GM23338 (cell line): Measurements from ENCODE around the gene EEF2K. TPM values are rescaled to one million over a fixed set of nuclear protein-coding genes. Genes with fewer than 3 reads are reported as not detected.

ENCODE experiments used
- ATAC-seq: fragments of 200-7000 bp; cut with Tn5 transposase; 3 replicates; pipeline ENCODE4 v1.9.1; 2020
- DNase-seq: peaks from one replicate; pipeline ENCODE4 v3.0.0-alpha.2; 2015; ENCODE audit warnings: low spot score
- H2AFZ ChIP-seq: fragments of 200-600 bp; sonication (generic); 2 replicates; pipeline ENCODE4 v1.8.0; 2016; ENCODE audit warnings: antibody characterized with exemption, mild to moderate bottlenecking, moderate library complexity
- H3F3A ChIP-seq: fragments of 200-600 bp; sonication (generic); replicated peaks from 2 replicates; pipeline ENCODE4 v1.8.0; 2017; ENCODE audit warnings: antibody characterized with exemption, mixed run types, low read depth
- H3K27ac ChIP-seq: fragments of 200-600 bp; sonication (generic); 2 replicates; pipeline ENCODE4 v1.6.1; 2016; ENCODE audit warnings: low read depth
- H3K27me3 ChIP-seq: fragments of 200-600 bp; sonication (generic); 2 replicates; pipeline ENCODE4 v1.8.0; 2016; ENCODE audit warnings: mild to moderate bottlenecking, mixed run types, moderate library complexity; ENCODE audit not compliant: insufficient read depth
- H3K36me3 ChIP-seq: fragments of 200-600 bp; sonication (generic); 2 replicates; pipeline ENCODE4 v1.8.0; 2016; ENCODE audit warnings: mild to moderate bottlenecking; ENCODE audit not compliant: insufficient read depth
- H3K4me1 ChIP-seq: fragments of 200-600 bp; sonication (generic); 2 replicates; pipeline ENCODE4 v1.8.0; 2016; ENCODE audit warnings: mild to moderate bottlenecking, moderate library complexity; ENCODE audit not compliant: insufficient read depth
- H3K4me2 ChIP-seq: fragments of 200-600 bp; sonication (generic); 2 replicates; pipeline ENCODE4 v1.7.1; 2017; ENCODE audit warnings: mixed run types
- H3K4me3 ChIP-seq: fragments of 200-600 bp; sonication (generic); 2 replicates; pipeline ENCODE4 v1.6.1; 2016; ENCODE audit warnings: mixed run types
- H3K79me2 ChIP-seq: fragments of 200-600 bp; sonication (generic); replicated peaks from 2 replicates; pipeline ENCODE4 v1.8.0; 2017; ENCODE audit warnings: mild to moderate bottlenecking; ENCODE audit not compliant: insufficient read depth
- H3K9me2 ChIP-seq: fragments of 200-600 bp; sonication (generic); 2 replicates; pipeline ENCODE4 v1.8.0; 2017; ENCODE audit not compliant: insufficient read depth
- H4K20me1 ChIP-seq: fragments of 200-600 bp; sonication (generic); replicated peaks from 2 replicates; pipeline ENCODE4 v1.8.0; 2017; ENCODE audit warnings: mild to moderate bottlenecking; ENCODE audit not compliant: insufficient read depth
- H3K27ac Mint-ChIP-seq: 2 replicates; pipeline ENCODE4 v1.8.0; 2020; ENCODE audit warnings: inconsistent platforms, mild to moderate bottlenecking, moderate library complexity, mixed read lengths
- H3K27me3 Mint-ChIP-seq: 3 replicates; pipeline ENCODE4 v1.8.0; 2022; ENCODE audit warnings: low read depth, mild to moderate bottlenecking, moderate library complexity, mixed read lengths, inconsistent platforms; ENCODE audit not compliant: insufficient read depth, poor library complexity
- H3K36me3 Mint-ChIP-seq: 3 replicates; pipeline ENCODE4 v1.8.0; 2021; ENCODE audit warnings: low read depth, mild to moderate bottlenecking, inconsistent platforms, moderate library complexity, mixed read lengths
- H3K4me1 Mint-ChIP-seq: 3 replicates; pipeline ENCODE4 v1.8.0; 2020; ENCODE audit warnings: mild to moderate bottlenecking, inconsistent platforms, mixed read lengths
- H3K4me3 Mint-ChIP-seq: 3 replicates; pipeline ENCODE4 v1.8.0; 2021; ENCODE audit warnings: moderate library complexity, mild to moderate bottlenecking, inconsistent platforms, mixed read lengths
- H3K9me3 Mint-ChIP-seq: 3 replicates; pipeline ENCODE4 v1.8.0; 2020; ENCODE audit warnings: moderate library complexity, mild to moderate bottlenecking, inconsistent platforms, mixed read lengths
- CREB1 ChIP-seq: fragments of 250-450 bp; sonication (Bioruptor Pico); IDR thresholded peaks from 2 replicates; pipeline ENCODE4 v1.5.0; 2020; ENCODE audit warnings: low read depth, mild to moderate bottlenecking, moderate library complexity
- CTCF ChIP-seq, 2 experiments: fragments of 200-600 bp in 1 of 2; sonication (generic) in 1 of 2; conservative IDR thresholded peaks; 2 replicates each; pipeline versions ENCODE4 v1.5.1 to v1.6.1; 2016 to 2017; ENCODE audit warnings: antibody characterized with exemption in 2 of 2, low read depth in 2 of 2, mild to moderate bottlenecking in 2 of 2, moderate library complexity in 1 of 2
- ETS1 ChIP-seq: IDR thresholded peaks from 2 replicates; pipeline ENCODE4 v1.6.1; 2016; ENCODE audit warnings: antibody characterized with exemption
- EZH2 ChIP-seq: fragments of 200-600 bp; sonication (generic); IDR thresholded peaks from one replicate; pipeline ENCODE4 v1.8.0; 2017; ENCODE audit warnings: antibody characterized with exemption, mild to moderate bottlenecking, low read depth; ENCODE audit not compliant: unreplicated experiment
- EZH2phosphoT487 ChIP-seq: fragments of 200-600 bp; sonication (generic); IDR thresholded peaks from one replicate; pipeline ENCODE4 v1.8.1; 2018; ENCODE audit warnings: antibody characterized with exemption; ENCODE audit not compliant: unreplicated experiment
- JUNB ChIP-seq: IDR thresholded peaks from one replicate; pipeline ENCODE4 v1.6.1; 2016; ENCODE audit warnings: antibody characterized with exemption; ENCODE audit not compliant: unreplicated experiment
- NANOG ChIP-seq: IDR thresholded peaks from 2 replicates; pipeline ENCODE4 v1.6.1; 2016; ENCODE audit warnings: antibody characterized with exemption, borderline replicate concordance
- POLR2AphosphoS5 ChIP-seq: IDR thresholded peaks from 2 replicates; pipeline ENCODE4 v1.6.1; 2016; ENCODE audit warnings: antibody characterized with exemption, low read depth
- STAT1 ChIP-seq: IDR thresholded peaks from one replicate; pipeline ENCODE4 v1.6.1; 2016; ENCODE audit warnings: antibody characterized with exemption; ENCODE audit not compliant: unreplicated experiment
- ZNF114 ChIP-seq: fragments of 250-450 bp; sonication (Bioruptor Pico); IDR thresholded peaks from 2 replicates; pipeline ENCODE4 v1.5.0; 2020; ENCODE audit warnings: mild to moderate bottlenecking, moderate library complexity
- ZNF331 ChIP-seq: fragments of 250-450 bp; sonication (Bioruptor Pico); IDR thresholded peaks from 2 replicates; pipeline ENCODE4 v1.5.0; 2020; ENCODE audit warnings: low read depth, mild to moderate bottlenecking, moderate library complexity
- ZNF462 ChIP-seq: fragments of 250-450 bp; sonication (Bioruptor Pico); IDR thresholded peaks from 2 replicates; pipeline ENCODE4 v1.5.0; 2020; ENCODE audit warnings: mild to moderate bottlenecking, moderate library complexity
- polyA plus RNA-seq: library from polyadenylated mRNA; unstranded; fragments of >200 nt; fragmentation: Nextera tagmentation; extraction: Ambion mirVana; gene quantifications from 2 replicates; pipeline ENCODE4 v1.2.1, GENCODE V29; 2016
- total RNA-seq: library from RNA; depleted of rRNA; stranded (reverse); fragments of >200 nt; shearing (Covaris generic); gene quantifications from 2 replicates; pipeline ENCODE4 v1.2.3, GENCODE V29; 2014
- TF ChIP-seq, protein P1 (sequence below): IDR thresholded peaks from one replicate; pipeline ENCODE4 v1.6.1; 2018; ENCODE audit warnings: antibody characterized with exemption; ENCODE audit not compliant: unreplicated experiment

EEF2K gene
- total and polyA plus RNA-seq, 2 experiments from 2014 or later = 5.4 to 23.9 TPM

GRCh38 chr16:22307838-22308237, 101.8 kb downstream of the EEF2K start:
- Mint-ChIP-seq H3K9me3 (no peaks in the 10 kb centered on the region; the same call in 2 of the 3 replicates), H3K4me3 (no peak overlapping the region), H3K4me1 (no peaks in the 10 kb centered on the region), H3K36me3 (peaks cover 70% of the 10 kb centered on the region), H3K27me3 (peaks cover 7% of the 10 kb centered on the region), H3K27ac (no peak overlapping the region)
- no peaks in the 10 kb centered on the region for H3K27me3 ChIP-seq
- H3K4me2 ChIP-seq = no peak overlapping the region
- H3K79me2 ChIP-seq = peaks cover 39% of the 10 kb centered on the region
- ATAC-seq (no peak), DNase-seq (no peak)
- H4K20me1 ChIP-seq = peaks cover 10% of the 10 kb centered on the region; the same call in 1 of the 2 replicates
- TF ChIP-seq ZNF462 (CRISPR knock-in tag) = no peak
- no peak for TF ChIP-seq ZNF114
- no peak for TF ChIP-seq JUNB
- no peak for TF ChIP-seq STAT1
- no peak for TF ChIP-seq ZNF331
- no peak for TF ChIP-seq CREB1 (CRISPR knock-in tag)
- no peak for TF ChIP-seq NANOG
- TF ChIP-seq EZH2 = no peak
- no peak for TF ChIP-seq ETS1
- no peak for TF ChIP-seq CTCF (conservative IDR thresholded peaks at IDR 0.05; ENCODE audit: low read depth in 2 of 2)
- no peak for TF ChIP-seq POLR2AphosphoS5
- no peak for TF ChIP-seq EZH2phosphoT487
- TF ChIP-seq, protein P1, sequence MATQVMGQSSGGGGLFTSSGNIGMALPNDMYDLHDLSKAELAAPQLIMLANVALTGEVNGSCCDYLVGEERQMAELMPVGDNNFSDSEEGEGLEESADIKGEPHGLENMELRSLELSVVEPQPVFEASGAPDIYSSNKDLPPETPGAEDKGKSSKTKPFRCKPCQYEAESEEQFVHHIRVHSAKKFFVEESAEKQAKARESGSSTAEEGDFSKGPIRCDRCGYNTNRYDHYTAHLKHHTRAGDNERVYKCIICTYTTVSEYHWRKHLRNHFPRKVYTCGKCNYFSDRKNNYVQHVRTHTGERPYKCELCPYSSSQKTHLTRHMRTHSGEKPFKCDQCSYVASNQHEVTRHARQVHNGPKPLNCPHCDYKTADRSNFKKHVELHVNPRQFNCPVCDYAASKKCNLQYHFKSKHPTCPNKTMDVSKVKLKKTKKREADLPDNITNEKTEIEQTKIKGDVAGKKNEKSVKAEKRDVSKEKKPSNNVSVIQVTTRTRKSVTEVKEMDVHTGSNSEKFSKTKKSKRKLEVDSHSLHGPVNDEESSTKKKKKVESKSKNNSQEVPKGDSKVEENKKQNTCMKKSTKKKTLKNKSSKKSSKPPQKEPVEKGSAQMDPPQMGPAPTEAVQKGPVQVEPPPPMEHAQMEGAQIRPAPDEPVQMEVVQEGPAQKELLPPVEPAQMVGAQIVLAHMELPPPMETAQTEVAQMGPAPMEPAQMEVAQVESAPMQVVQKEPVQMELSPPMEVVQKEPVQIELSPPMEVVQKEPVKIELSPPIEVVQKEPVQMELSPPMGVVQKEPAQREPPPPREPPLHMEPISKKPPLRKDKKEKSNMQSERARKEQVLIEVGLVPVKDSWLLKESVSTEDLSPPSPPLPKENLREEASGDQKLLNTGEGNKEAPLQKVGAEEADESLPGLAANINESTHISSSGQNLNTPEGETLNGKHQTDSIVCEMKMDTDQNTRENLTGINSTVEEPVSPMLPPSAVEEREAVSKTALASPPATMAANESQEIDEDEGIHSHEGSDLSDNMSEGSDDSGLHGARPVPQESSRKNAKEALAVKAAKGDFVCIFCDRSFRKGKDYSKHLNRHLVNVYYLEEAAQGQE = no peak
- no peaks in the 10 kb centered on the region for H3K9me2 ChIP-seq
- peaks cover 14% of the 10 kb centered on the region; the same call in 1 of the 2 replicates for H3K36me3 ChIP-seq
- H3K4me3 ChIP-seq = no peak overlapping the region
- peaks cover 11% of the 10 kb centered on the region; the same call in 1 of the 2 replicates for H3F3A ChIP-seq
- no peak overlapping the region for H3K27ac ChIP-seq
- no peaks in the 10 kb centered on the region for H3K4me1 ChIP-seq
- H2AFZ ChIP-seq = no peak overlapping the region
